ENCODE results near the gene EPHA4.

GRCh38 chr2:221388891-221389290 is 183.2 kb downstream of the EPHA4 start:
- TF ChIP-seq, protein P1, sequence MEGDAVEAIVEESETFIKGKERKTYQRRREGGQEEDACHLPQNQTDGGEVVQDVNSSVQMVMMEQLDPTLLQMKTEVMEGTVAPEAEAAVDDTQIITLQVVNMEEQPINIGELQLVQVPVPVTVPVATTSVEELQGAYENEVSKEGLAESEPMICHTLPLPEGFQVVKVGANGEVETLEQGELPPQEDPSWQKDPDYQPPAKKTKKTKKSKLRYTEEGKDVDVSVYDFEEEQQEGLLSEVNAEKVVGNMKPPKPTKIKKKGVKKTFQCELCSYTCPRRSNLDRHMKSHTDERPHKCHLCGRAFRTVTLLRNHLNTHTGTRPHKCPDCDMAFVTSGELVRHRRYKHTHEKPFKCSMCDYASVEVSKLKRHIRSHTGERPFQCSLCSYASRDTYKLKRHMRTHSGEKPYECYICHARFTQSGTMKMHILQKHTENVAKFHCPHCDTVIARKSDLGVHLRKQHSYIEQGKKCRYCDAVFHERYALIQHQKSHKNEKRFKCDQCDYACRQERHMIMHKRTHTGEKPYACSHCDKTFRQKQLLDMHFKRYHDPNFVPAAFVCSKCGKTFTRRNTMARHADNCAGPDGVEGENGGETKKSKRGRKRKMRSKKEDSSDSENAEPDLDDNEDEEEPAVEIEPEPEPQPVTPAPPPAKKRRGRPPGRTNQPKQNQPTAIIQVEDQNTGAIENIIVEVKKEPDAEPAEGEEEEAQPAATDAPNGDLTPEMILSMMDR (IDR thresholded peaks at IDR 0.05; ENCODE audit: low read depth, low read length), result no peak
- no peak for TF ChIP-seq EZH2phosphoT487 (IDR thresholded peaks at IDR 0.05; ENCODE audit: low read depth)
